Measurements from ENCODE around the gene TP53BP2. TPM values are rescaled to one million over a fixed set of nuclear protein-coding genes. Genes with fewer than 3 reads are reported as not detected.

TP53BP2 gene
- total RNA-seq, 2 experiments from 2014 or later: 28.3 to 34.5 TPM

DNA sequence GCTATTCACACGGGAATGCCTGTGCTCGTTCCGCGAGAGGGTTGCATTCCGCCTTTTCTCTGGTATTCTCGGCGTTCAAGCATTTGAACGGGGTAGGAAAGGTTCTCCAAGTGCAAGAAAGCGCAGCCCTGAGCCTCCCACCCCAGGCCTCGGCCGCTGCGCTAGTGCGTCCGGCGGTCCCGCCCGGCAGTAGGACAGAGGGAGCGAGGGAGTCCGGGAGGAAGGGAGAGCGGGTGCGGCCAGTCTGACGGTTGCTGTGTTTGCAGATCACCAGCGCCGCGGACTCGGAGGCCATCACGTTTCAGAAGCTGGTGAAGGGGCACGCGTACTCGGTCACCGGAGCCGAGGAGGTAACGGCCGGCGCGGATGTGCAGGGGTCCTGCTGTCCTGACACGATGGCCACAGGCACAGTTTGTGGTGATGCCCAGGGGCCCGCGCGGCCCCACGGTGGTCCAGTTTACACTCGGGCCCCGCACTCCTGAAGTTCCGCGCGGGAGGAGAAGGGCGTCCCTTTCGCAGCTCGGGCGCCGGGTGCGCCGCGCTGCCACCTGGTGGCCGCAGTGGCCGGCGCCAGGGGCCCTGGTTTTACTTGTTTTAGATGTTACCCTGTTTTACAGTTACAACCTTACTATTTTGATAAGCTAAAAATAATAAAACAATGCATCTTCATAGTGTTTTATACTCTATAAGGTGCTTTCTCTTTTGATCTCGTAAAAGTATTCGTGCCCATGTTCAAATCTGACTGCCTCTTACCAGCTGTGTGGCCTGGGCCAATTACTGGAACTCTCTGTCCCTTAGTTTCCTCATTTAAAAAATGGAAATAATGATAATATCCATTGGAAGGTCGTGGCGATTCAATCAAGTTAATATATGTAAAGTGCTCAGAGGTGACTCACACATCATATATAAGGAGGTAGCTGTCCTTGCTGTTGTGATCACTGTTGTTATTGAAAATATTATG is 96.7 kb downstream of the TP53BP2 start:
- Mint-ChIP-seq H3K27me3 (no peaks in the 10 kb centered on the region), H3K36me3 (ENCODE audit: low read depth) (peaks cover 13% of the 10 kb centered on the region), H3K4me3 (peak overlapping the region; percentile 58), H3K27ac (no peak overlapping the region), H3K9me3 (no peaks in the 10 kb centered on the region), H3K4me1 (ENCODE audit: low read depth) (peaks cover 9% of the 10 kb centered on the region)
- DNase-seq (peak; percentile 70), ATAC-seq (peak; percentile 85)
- ChIA-PET POLR2A (interaction anchor here (1.0 to 2.1 kb wide), 5 partner anchors 36 to 97 kb away, joined by 3 to 10 read pairs (median 4); partner anchors contain the start of gene CAPN2), CTCF (interaction anchor here (0.7 to 7.7 kb wide), 45 partner anchors 8 to 1022 kb away, joined by 3 to 95 read pairs (median 6); partner anchors contain the start of gene CAPN2)
- TF ChIP-seq, protein P1, sequence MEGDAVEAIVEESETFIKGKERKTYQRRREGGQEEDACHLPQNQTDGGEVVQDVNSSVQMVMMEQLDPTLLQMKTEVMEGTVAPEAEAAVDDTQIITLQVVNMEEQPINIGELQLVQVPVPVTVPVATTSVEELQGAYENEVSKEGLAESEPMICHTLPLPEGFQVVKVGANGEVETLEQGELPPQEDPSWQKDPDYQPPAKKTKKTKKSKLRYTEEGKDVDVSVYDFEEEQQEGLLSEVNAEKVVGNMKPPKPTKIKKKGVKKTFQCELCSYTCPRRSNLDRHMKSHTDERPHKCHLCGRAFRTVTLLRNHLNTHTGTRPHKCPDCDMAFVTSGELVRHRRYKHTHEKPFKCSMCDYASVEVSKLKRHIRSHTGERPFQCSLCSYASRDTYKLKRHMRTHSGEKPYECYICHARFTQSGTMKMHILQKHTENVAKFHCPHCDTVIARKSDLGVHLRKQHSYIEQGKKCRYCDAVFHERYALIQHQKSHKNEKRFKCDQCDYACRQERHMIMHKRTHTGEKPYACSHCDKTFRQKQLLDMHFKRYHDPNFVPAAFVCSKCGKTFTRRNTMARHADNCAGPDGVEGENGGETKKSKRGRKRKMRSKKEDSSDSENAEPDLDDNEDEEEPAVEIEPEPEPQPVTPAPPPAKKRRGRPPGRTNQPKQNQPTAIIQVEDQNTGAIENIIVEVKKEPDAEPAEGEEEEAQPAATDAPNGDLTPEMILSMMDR (IDR thresholded peaks at IDR 0.05): peak; percentile 99
- intact Hi-C loops (cut with micrococcal nuclease): loop anchor here (5.0 kb wide), 1 partner anchor 37 kb away; the partner anchor contains the start of gene CAPN2

DNA sequence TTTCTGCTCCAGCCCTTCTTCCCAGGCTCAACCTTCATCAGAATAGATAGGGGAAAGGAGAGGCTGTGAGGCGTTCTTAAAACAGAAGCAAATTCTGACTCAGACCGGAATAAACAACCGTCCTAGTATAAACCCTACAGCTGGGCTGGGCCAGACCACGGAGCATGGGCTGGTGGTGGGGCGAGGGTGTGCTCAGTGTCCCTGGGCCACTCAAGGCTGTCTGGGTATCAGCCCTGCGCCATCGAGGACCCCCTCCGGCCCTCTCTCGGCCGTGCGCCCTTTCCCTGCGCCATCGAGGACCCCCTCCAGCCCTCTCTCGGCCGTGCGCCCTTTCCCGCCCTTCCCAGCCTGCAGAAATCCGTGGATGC is 97.4 kb downstream of the TP53BP2 start:
- Mint-ChIP-seq H3K27ac (no peak overlapping the region), H3K36me3 (ENCODE audit: low read depth) (peaks cover 12% of the 10 kb centered on the region), H3K4me1 (ENCODE audit: low read depth) (peaks cover 9% of the 10 kb centered on the region), H3K9me3 (no peaks in the 10 kb centered on the region), H3K4me3 (peak overlapping the region; percentile 58), H3K27me3 (no peaks in the 10 kb centered on the region)
- intact Hi-C loops (cut with micrococcal nuclease): loop anchor here (5.0 kb wide), 1 partner anchor 36 kb away; the partner anchor contains the start of gene CAPN2
- TF ChIP-seq, protein P1 (IDR thresholded peaks at IDR 0.05): no peak
- CTCF ChIA-PET: interaction anchor here (1.2 to 7.7 kb wide), 22 partner anchors 10 to 302 kb away, joined by 3 to 95 read pairs (median 13); partner anchors contain the start of gene CAPN2
- ATAC-seq: peak; percentile 63
- POLR2A ChIA-PET: interaction anchor here (1.2 to 2.1 kb wide), 3 partner anchors 35 to 98 kb away, joined by 3 to 10 read pairs (median 5); partner anchors contain the start of gene CAPN2
- peak; percentile 31 for DNase-seq

DNA sequence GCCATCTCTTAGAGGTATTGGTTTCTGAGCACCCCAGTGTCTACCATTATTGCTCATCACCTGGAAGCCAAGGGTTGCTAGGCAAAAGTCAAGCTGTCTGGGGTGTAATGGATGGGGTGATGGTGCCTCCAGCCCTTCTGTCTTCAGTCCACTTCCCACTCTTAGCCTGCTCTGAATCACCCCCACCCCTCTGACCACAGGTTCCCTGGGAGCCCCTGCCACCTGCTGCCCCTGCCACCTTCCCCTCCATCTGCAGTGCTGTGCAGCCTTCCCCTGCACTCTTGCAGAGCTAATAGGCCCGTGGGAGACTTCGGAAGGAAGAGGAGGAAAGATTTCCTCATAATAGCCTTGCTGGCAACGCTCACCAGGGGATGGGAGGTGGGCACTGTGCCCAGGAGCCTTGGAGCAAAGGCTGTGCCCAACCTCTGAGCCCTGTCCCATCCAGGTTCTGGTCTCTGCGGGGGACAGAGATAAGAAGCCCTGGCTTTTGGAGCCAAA is 97.9 kb downstream of the TP53BP2 start:
- H3K9me3 Mint-ChIP-seq: no peaks in the 10 kb centered on the region
- peaks cover 9% of the 10 kb centered on the region for H3K36me3 Mint-ChIP-seq (ENCODE audit: low read depth)
- no peak overlapping the region for H3K4me3 Mint-ChIP-seq
- TF ChIP-seq, protein P1 (IDR thresholded peaks at IDR 0.05): no peak
- peak overlapping the region; percentile 7 for H3K27ac Mint-ChIP-seq
- POLR2A ChIA-PET: interaction anchor here (2.1 kb wide), 1 partner anchor 35 kb away, joined by 10 read pairs; the partner anchor contains the start of gene CAPN2
- H3K27me3 Mint-ChIP-seq: no peaks in the 10 kb centered on the region
- intact Hi-C loops (cut with micrococcal nuclease): loop anchor here (2.0 to 5.0 kb wide), 2 partner anchors 36 to 49 kb away; partner anchors contain the start of gene CAPN2
- peak; percentile 48 for ATAC-seq
- H3K4me1 Mint-ChIP-seq (ENCODE audit: low read depth): peaks cover 9% of the 10 kb centered on the region
- no peak for DNase-seq
- CTCF ChIA-PET: interaction anchor here (1.6 to 7.7 kb wide), 8 partner anchors 10 to 49 kb away, joined by 3 to 95 read pairs (median 24); no protein-coding TSS in a partner anchor

GRCh38 chr1:223745731-223746130 is 100.0 kb downstream of the TP53BP2 start:
- intact Hi-C loops (cut with micrococcal nuclease): loop anchor here (2.0 to 5.0 kb wide), 2 partner anchors 33 to 47 kb away; partner anchors contain the start of gene CAPN2
- DNase-seq (no peak), ATAC-seq (no peak)
- Mint-ChIP-seq H3K4me3 (no peak overlapping the region), H3K27ac (no peak overlapping the region), H3K4me1 (ENCODE audit: low read depth) (peaks cover 9% of the 10 kb centered on the region), H3K36me3 (ENCODE audit: low read depth) (peaks cover 6% of the 10 kb centered on the region), H3K27me3 (no peaks in the 10 kb centered on the region), H3K9me3 (no peaks in the 10 kb centered on the region)
- TF ChIP-seq, protein P1 (IDR thresholded peaks at IDR 0.05): no peak
- ChIA-PET CTCF (interaction anchor here (0.8 to 7.7 kb wide), 2 partner anchors 15 to 47 kb away, joined by 3 to 95 read pairs; no protein-coding TSS in a partner anchor), POLR2A (no interaction called here)

Measured in activated CD8-positive, alpha-beta T cell treated with anti-CD3 and anti-CD28 coated beads for 36 hours (primary cell).